Fibroblast of lung (primary cell): ENCODE measurements around the gene PAGR1. TPM values are rescaled to one million over a fixed set of nuclear protein-coding genes. Genes with fewer than 3 reads are reported as not detected.

ENCODE experiments used
- DNase-seq, 2 donors: peaks; one replicate each; pipeline versions ENCODE4 v3.0.0 to v3.0.0-alpha.2; 2010; ENCODE audit warnings: low read depth in 2 of 2
- H2AFZ ChIP-seq: 2 replicates; pipeline ENCODE4 v1.5.1; 2012; ENCODE audit warnings: low read length, control low read depth, inconsistent platforms
- H3K27ac ChIP-seq: 2 replicates; pipeline ENCODE4 v1.5.1; 2011; ENCODE audit warnings: low read length, control low read depth; ENCODE audit not compliant: insufficient read depth
- H3K27me3 ChIP-seq: 2 replicates; pipeline ENCODE4 v1.5.1; 2011; ENCODE audit warnings: mild to moderate bottlenecking, low read length; ENCODE audit not compliant: control insufficient read depth, insufficient read depth
- H3K36me3 ChIP-seq: 2 replicates; pipeline ENCODE4 v1.5.1; 2011; ENCODE audit warnings: low read length; ENCODE audit not compliant: control insufficient read depth, insufficient read depth
- H3K4me1 ChIP-seq: 2 replicates; pipeline ENCODE4 v1.5.1; 2011; ENCODE audit warnings: low read length; ENCODE audit not compliant: control insufficient read depth, insufficient read depth; ENCODE audit errors: extremely low read depth
- H3K4me2 ChIP-seq: 2 replicates; pipeline ENCODE4 v1.5.1; 2011; ENCODE audit warnings: low read length, control low read depth; ENCODE audit not compliant: insufficient read depth; ENCODE audit errors: extremely low read depth
- H3K4me3 ChIP-seq, 4 experiments: fragments of 200-600 bp in 1 of 4; sonication (generic) in 1 of 4; replicated peaks in 1 of 4; 2 replicates each; pipeline ENCODE4 v1.5.1; 2011 to 2016; ENCODE audit warnings: low read length in 4 of 4, low read depth in 3 of 4, mild to moderate bottlenecking in 3 of 4, control low read depth in 2 of 4, inconsistent platforms in 1 of 4, mixed read lengths in 1 of 4; ENCODE audit not compliant: insufficient read depth in 1 of 4; ENCODE audit errors: control extremely low read depth in 1 of 4
- H3K79me2 ChIP-seq: 2 replicates; pipeline ENCODE4 v1.5.1; 2012; ENCODE audit warnings: mild to moderate bottlenecking, low read length, inconsistent platforms; ENCODE audit not compliant: control insufficient read depth, insufficient read depth
- H3K9ac ChIP-seq: 2 replicates; pipeline ENCODE4 v1.5.1; 2011; ENCODE audit warnings: mild to moderate bottlenecking, low read length, control low read depth; ENCODE audit not compliant: insufficient read depth
- H3K9me3 ChIP-seq: 2 replicates; pipeline ENCODE4 v1.5.1; 2012; ENCODE audit warnings: low read depth, low read length; ENCODE audit not compliant: control insufficient read depth, insufficient read depth
- H4K20me1 ChIP-seq: 2 replicates; pipeline ENCODE4 v1.5.1; 2011; ENCODE audit warnings: low read length; ENCODE audit not compliant: control insufficient read depth, insufficient read depth; ENCODE audit errors: extremely low read depth
- CTCF ChIP-seq, 2 donors: IDR thresholded peaks in 1 of 2; conservative IDR thresholded peaks in 1 of 2; 1 replicate in 1 of 2; 2 replicates in 1 of 2; pipeline ENCODE4 v1.5.1; 2011 to 2012; ENCODE audit warnings: low read length in 2 of 2, control low read depth in 1 of 2, inconsistent platforms in 1 of 2, low read depth in 1 of 2, mild to moderate bottlenecking in 1 of 2
- EZH2 ChIP-seq: IDR thresholded peaks from 2 replicates; pipeline ENCODE4 v1.5.1; 2012; ENCODE audit warnings: low read length, control low read depth, mild to moderate bottlenecking; ENCODE audit errors: missing control alignments
- polyA plus RNA-seq, 2 donors: library from polyadenylated mRNA; depleted of rRNA in 1 of 2; stranded (reverse) in 1 of 2; unstranded in 1 of 2; fragments of >200 nt; gene quantifications; 2 replicates each; pipeline ENCODE4 v1.2.1, GENCODE V29; 2011 to 2012; ENCODE audit warnings: missing spikeins in 1 of 2
- total RNA-seq: library from RNA; depleted of rRNA; stranded (reverse); fragments of >200 nt; gene quantifications from 2 replicates; pipeline ENCODE4 v1.2.1, GENCODE V29; 2014

The PAGR1 gene
- total and polyA plus RNA-seq, 2 donors (not counting 1 experiment from before 2014, with no cell fraction given): 10.0 to 10.7 TPM

GRCh38 chr16:29821643-29822115, 5.7 kb downstream of the PAGR1 start:
- Histone ChIP-seq H4K20me1 (no peaks in the 10 kb centered on the region), H3K4me1 (peaks cover 37% of the 10 kb centered on the region), H3K9ac (peak overlapping the region; percentile 80), H3K27ac (peak overlapping the region; percentile 94), H3K27me3 (no peaks in the 10 kb centered on the region), H3K9me3 (no peaks in the 10 kb centered on the region), H3K36me3 (peaks cover 10% of the 10 kb centered on the region), H3K4me2 (peak overlapping the region; percentile 100), H3K4me3 (peak overlapping the region; percentile 84 to 100 (median 94)), H3K79me2 (peaks cover 78% of the 10 kb centered on the region), H2AFZ (no peak overlapping the region)
- no peak for TF ChIP-seq CTCF (conservative IDR thresholded peaks at IDR 0.05 in 1 of 2, IDR thresholded peaks at IDR 0.05 in 1 of 2; ENCODE audit: low read depth in 1 of 2, low read length in 2 of 2)
- TF ChIP-seq EZH2: no peak
- peak; percentile 80 to 90 for DNase-seq

- TF ChIP-seq CTCF (conservative IDR thresholded peaks at IDR 0.05 in 1 of 2, IDR thresholded peaks at IDR 0.05 in 1 of 2; ENCODE audit: low read depth in 1 of 2, low read length in 2 of 2) (no peak), EZH2 (no peak)
- Histone ChIP-seq H3K36me3 (peaks cover 5% of the 10 kb centered on the region), H3K9ac (peak overlapping the region; percentile 40), H3K4me1 (peaks cover 33% of the 10 kb centered on the region), H3K4me2 (peak overlapping the region; percentile 98), H3K79me2 (peaks cover 85% of the 10 kb centered on the region), H3K9me3 (no peaks in the 10 kb centered on the region), H2AFZ (no peak overlapping the region), H3K27ac (peak overlapping the region; percentile 94), H4K20me1 (no peaks in the 10 kb centered on the region), H3K4me3 (peak overlapping the region; percentile 5 to 47 (median 24)), H3K27me3 (no peaks in the 10 kb centered on the region)
- peak; percentile 85 to 86 for DNase-seq
Observed at GRCh38 chr16:29824589-29825144, 8.7 kb downstream of the PAGR1 start.

GRCh38 chr16:29825145-29826044, 9.4 kb downstream of the PAGR1 start:
- H3K9ac ChIP-seq: peak overlapping the region; percentile 40
- DNase-seq: peak; percentile 90 to 91
- peak overlapping the region; percentile 93 for H3K27ac ChIP-seq
- H3K9me3 ChIP-seq: no peaks in the 10 kb centered on the region
- no peaks in the 10 kb centered on the region for H4K20me1 ChIP-seq
- H3K79me2 ChIP-seq: peaks cover 85% of the 10 kb centered on the region
- H3K4me3 ChIP-seq: peak overlapping the region; percentile 13 to 47 (median 36)
- no peaks in the 10 kb centered on the region for H3K27me3 ChIP-seq
- no peak overlapping the region for H2AFZ ChIP-seq
- peak overlapping the region; percentile 98 for H3K4me2 ChIP-seq
- TF ChIP-seq EZH2: no peak
- TF ChIP-seq CTCF (conservative IDR thresholded peaks at IDR 0.05 in 1 of 2, IDR thresholded peaks at IDR 0.05 in 1 of 2; ENCODE audit: low read depth in 1 of 2, low read length in 2 of 2): no peak
- peaks cover 31% of the 10 kb centered on the region for H3K4me1 ChIP-seq
- peaks cover 12% of the 10 kb centered on the region for H3K36me3 ChIP-seq
